ENCODE measurements around the gene NFYC.

GRCh38 chr1:40649592-40649930, 41.9 kb upstream of the NFYC start:
- TF ChIP-seq, protein P1, sequence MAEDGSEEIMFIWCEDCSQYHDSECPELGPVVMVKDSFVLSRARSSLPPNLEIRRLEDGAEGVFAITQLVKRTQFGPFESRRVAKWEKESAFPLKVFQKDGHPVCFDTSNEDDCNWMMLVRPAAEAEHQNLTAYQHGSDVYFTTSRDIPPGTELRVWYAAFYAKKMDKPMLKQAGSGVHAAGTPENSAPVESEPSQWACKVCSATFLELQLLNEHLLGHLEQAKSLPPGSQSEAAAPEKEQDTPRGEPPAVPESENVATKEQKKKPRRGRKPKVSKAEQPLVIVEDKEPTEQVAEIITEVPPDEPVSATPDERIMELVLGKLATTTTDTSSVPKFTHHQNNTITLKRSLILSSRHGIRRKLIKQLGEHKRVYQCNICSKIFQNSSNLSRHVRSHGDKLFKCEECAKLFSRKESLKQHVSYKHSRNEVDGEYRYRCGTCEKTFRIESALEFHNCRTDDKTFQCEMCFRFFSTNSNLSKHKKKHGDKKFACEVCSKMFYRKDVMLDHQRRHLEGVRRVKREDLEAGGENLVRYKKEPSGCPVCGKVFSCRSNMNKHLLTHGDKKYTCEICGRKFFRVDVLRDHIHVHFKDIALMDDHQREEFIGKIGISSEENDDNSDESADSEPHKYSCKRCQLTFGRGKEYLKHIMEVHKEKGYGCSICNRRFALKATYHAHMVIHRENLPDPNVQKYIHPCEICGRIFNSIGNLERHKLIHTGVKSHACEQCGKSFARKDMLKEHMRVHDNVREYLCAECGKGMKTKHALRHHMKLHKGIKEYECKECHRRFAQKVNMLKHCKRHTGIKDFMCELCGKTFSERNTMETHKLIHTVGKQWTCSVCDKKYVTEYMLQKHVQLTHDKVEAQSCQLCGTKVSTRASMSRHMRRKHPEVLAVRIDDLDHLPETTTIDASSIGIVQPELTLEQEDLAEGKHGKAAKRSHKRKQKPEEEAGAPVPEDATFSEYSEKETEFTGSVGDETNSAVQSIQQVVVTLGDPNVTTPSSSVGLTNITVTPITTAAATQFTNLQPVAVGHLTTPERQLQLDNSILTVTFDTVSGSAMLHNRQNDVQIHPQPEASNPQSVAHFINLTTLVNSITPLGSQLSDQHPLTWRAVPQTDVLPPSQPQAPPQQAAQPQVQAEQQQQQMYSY (CRISPR knock-in tag; IDR thresholded peaks at IDR 0.05), result no peak
- TF ChIP-seq ATF1 (CRISPR knock-in tag; IDR thresholded peaks at IDR 0.05) (no peak), CTCF (IDR thresholded peaks at IDR 0.05) (no peak), IRF1 (CRISPR knock-in tag; IDR thresholded peaks at IDR 0.05) (no peak), FOXJ3 (CRISPR knock-in tag; IDR thresholded peaks at IDR 0.05; ENCODE audit: borderline replicate concordance) (no peak), TEAD1 (CRISPR knock-in tag; IDR thresholded peaks at IDR 0.05) (no peak)
